Measurements from ENCODE around the gene LYSMD2. TPM values are rescaled to one million over a fixed set of nuclear protein-coding genes. Genes with fewer than 3 reads are reported as not detected.

LYSMD2 gene
- total RNA-seq, 2 experiments from 2014 or later = 17.4 TPM

DNA sequence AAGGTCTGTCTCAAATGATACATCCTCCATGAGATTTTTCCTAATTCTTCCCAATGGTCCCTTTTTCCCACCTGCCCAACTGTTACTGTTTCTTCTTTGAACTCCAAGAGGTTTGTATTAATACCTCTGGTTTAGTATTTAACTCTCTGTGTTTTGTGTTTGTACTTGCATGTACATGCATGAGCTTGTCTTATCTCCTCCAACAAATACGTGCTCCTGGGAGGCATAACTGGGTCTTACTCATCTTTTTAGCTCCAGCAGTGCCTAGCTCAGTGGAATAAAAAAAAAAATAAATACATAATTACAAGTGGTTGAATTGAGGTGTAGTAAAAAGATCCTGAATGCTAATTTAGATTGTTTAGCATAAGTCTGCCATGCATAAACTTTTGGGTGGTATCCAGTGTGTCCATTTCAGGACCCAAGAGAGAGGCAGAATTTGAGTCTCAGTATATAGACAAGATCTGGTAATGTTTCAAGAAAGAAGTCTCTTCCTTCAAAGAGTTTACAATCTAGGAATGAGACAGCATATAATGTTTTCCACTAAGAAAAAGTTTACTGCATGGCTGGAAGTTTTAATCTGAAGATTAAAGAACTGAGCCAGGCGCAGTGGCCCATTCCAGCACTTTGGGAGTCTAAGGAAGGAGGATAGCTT lies 1.7 kb upstream of the LYSMD2 start:
- DNase-seq (no peak), ATAC-seq (ENCODE audit: poor library complexity) (no peak)
- intact Hi-C loops (cut with DNase I, micrococcal nuclease) = loop anchor here (2.0 to 5.0 kb wide), 3 partner anchors 14 to 88 kb away; partner anchors contain the start of gene TMOD3 (in 1 of the 2)
- peak overlapping the region; percentile 92 for H3K4me3 Mint-ChIP-seq
- TF ChIP-seq, protein P1, sequence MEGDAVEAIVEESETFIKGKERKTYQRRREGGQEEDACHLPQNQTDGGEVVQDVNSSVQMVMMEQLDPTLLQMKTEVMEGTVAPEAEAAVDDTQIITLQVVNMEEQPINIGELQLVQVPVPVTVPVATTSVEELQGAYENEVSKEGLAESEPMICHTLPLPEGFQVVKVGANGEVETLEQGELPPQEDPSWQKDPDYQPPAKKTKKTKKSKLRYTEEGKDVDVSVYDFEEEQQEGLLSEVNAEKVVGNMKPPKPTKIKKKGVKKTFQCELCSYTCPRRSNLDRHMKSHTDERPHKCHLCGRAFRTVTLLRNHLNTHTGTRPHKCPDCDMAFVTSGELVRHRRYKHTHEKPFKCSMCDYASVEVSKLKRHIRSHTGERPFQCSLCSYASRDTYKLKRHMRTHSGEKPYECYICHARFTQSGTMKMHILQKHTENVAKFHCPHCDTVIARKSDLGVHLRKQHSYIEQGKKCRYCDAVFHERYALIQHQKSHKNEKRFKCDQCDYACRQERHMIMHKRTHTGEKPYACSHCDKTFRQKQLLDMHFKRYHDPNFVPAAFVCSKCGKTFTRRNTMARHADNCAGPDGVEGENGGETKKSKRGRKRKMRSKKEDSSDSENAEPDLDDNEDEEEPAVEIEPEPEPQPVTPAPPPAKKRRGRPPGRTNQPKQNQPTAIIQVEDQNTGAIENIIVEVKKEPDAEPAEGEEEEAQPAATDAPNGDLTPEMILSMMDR (IDR thresholded peaks at IDR 0.05) = no peak
- ChIA-PET POLR2A (interaction anchor here (1.2 to 4.4 kb wide), 3 partner anchors 8 to 14 kb away, joined by 3 to 45 read pairs (median 14); partner anchors contain the start of gene TMOD2), CTCF (interaction anchor here (1.6 to 4.9 kb wide), 4 partner anchors 10 to 232 kb away, joined by 3 to 34 read pairs (median 6); partner anchors contain the start of gene LEO1)
- Histone ChIP-seq H3K27ac (ENCODE audit: low read depth in 1 of 2, low read length in 2 of 2) (peak overlapping the region in 1 of 2 donors; percentile 81), H3K9me3 (ENCODE audit: control insufficient read depth in 1 of 2, insufficient read depth in 1 of 2, low read length in 2 of 2) (no peaks in the 10 kb centered on the region), H3K27me3 (ENCODE audit: control insufficient read depth in 1 of 2, insufficient read depth in 2 of 2, low read length in 2 of 2) (no peaks in the 10 kb centered on the region), H3K4me3 (ENCODE audit: low read length) (no peak overlapping the region), H3K36me3 (ENCODE audit: insufficient read depth, low read length) (no peaks in the 10 kb centered on the region), H3K4me1 (ENCODE audit: insufficient read depth, low read length) (peaks cover 41% of the 10 kb centered on the region)
- H3K36me3 Mint-ChIP-seq (ENCODE audit: low read depth) = peaks cover 5% of the 10 kb centered on the region
- H3K4me1 Mint-ChIP-seq (ENCODE audit: low read depth) = peaks cover 46% of the 10 kb centered on the region
- H3K27me3 Mint-ChIP-seq = no peaks in the 10 kb centered on the region
- peak overlapping the region; percentile 97 for H3K27ac Mint-ChIP-seq
- no peaks in the 10 kb centered on the region for H3K9me3 Mint-ChIP-seq

DNA sequence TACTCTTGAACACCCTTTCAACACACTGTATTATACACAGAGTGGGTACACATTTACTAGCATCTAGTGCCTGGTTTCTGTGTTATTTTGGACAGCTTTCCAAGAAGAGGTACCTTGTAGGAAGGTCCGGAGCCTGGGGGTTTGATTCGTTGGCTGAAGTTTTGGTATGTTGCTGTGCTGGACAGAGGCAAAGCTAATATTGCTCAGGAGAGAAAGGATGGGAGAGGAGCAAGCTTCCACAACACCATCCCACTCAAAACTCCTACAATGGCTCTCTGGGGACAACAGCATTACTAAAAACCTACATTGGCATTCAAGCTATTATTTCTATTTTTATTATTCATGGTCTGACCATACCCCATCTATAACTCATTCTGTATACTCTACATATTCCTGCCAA lies 1.1 kb upstream of the LYSMD2 start:
- H3K36me3 Mint-ChIP-seq (ENCODE audit: low read depth) = peaks cover 6% of the 10 kb centered on the region
- Histone ChIP-seq H3K27me3 (ENCODE audit: control insufficient read depth in 1 of 2, insufficient read depth in 2 of 2, low read length in 2 of 2) (no peaks in the 10 kb centered on the region), H3K36me3 (ENCODE audit: insufficient read depth, low read length) (no peaks in the 10 kb centered on the region), H3K27ac (ENCODE audit: low read depth in 1 of 2, low read length in 2 of 2) (peak overlapping the region; percentile 81 to 83), H3K4me1 (ENCODE audit: insufficient read depth, low read length) (peaks cover 48% of the 10 kb centered on the region), H3K9me3 (ENCODE audit: control insufficient read depth in 1 of 2, insufficient read depth in 1 of 2, low read length in 2 of 2) (no peaks in the 10 kb centered on the region), H3K4me3 (ENCODE audit: low read length) (no peak overlapping the region)
- no peaks in the 10 kb centered on the region for H3K9me3 Mint-ChIP-seq
- H3K27me3 Mint-ChIP-seq = no peaks in the 10 kb centered on the region
- H3K27ac Mint-ChIP-seq = peak overlapping the region; percentile 97
- ATAC-seq (ENCODE audit: poor library complexity) = no peak
- no peak for DNase-seq
- ChIA-PET POLR2A (interaction anchor here (0.6 to 4.4 kb wide), 10 partner anchors 9 to 1067 kb away, joined by 3 to 45 read pairs (median 8); partner anchors contain the start of genes DMXL2, LEO1 and TMOD2), CTCF (interaction anchor here (1.0 to 4.9 kb wide), 7 partner anchors 11 to 427 kb away, joined by 3 to 34 read pairs (median 7); partner anchors contain the start of gene LEO1)
- intact Hi-C loops (cut with DNase I, micrococcal nuclease) = loop anchor here (2.0 to 5.0 kb wide), 3 partner anchors 14 to 89 kb away; partner anchors contain the start of gene TMOD3 (in 1 of the 2)
- TF ChIP-seq, protein P1 (IDR thresholded peaks at IDR 0.05) = no peak
- peak overlapping the region; percentile 92 for H3K4me3 Mint-ChIP-seq
- H3K4me1 Mint-ChIP-seq (ENCODE audit: low read depth) = peaks cover 50% of the 10 kb centered on the region

DNA sequence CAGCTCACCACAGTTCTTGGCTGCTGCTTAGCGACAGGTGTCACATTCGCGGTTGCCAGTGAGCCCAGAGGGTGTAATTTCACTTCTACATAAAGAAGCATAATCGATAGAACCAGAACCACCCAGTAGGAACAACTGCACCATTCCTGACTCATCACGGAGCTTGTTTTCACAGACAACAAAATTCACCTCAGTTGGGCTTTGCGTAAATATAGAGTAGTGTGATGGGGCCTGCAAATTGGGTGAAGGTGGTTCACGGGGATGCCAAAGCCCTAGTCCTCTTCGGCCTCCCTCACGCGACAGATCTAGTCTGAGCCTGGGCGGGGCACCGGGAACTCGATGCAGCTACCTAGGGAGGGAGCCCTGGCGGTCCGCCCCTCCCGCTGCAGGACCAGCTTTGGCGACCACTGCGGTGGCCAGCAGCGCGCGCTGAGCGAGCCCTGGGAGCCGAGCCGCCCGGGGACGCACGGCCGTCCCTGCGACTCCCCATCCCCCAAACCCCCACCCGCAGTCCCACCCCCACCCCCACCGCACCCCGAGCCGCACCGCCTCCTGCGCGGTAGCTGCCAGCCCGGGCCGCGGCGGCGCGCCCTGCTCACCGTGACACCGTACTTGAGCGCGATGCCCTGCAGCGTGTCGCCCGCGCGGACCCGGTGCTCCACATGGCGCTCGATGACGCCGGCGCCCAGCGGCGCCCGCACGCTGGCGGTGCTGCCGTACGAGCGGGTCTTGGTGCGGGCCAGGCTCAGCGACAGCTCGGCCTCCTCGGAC lies 519 bp downstream of the LYSMD2 start:
- Mint-ChIP-seq H3K36me3 (ENCODE audit: low read depth) (peaks cover 15% of the 10 kb centered on the region), H3K27ac (peak overlapping the region; percentile 93), H3K27me3 (no peaks in the 10 kb centered on the region), H3K4me3 (peak overlapping the region; percentile 92), H3K4me1 (ENCODE audit: low read depth) (peaks cover 66% of the 10 kb centered on the region), H3K9me3 (no peaks in the 10 kb centered on the region)
- no peaks in the 10 kb centered on the region for H3K9me3 ChIP-seq (ENCODE audit: control insufficient read depth in 1 of 2, insufficient read depth in 1 of 2, low read length in 2 of 2)
- intact Hi-C loops (cut with DNase I, micrococcal nuclease) = loop anchor here (5.0 kb wide), 2 partner anchors 50 to 90 kb away; partner anchors contain the start of gene TMOD3 (in 1 of the 2)
- no peaks in the 10 kb centered on the region for H3K27me3 ChIP-seq (ENCODE audit: control insufficient read depth in 1 of 2, insufficient read depth in 2 of 2, low read length in 2 of 2)
- TF ChIP-seq, protein P1 (IDR thresholded peaks at IDR 0.05) = no peak
- H3K27ac ChIP-seq (ENCODE audit: low read depth in 1 of 2, low read length in 2 of 2) = peak overlapping the region; percentile 39 to 83
- POLR2A ChIA-PET = interaction anchor here (0.6 to 4.4 kb wide), 24 partner anchors 8 to 1383 kb away, joined by 3 to 45 read pairs (median 4); partner anchors contain the start of genes DMXL2, GABPB1, LEO1 and TMOD2
- peak; percentile 32 to 84 (median 56) for DNase-seq
- CTCF ChIA-PET = interaction anchor here (0.8 to 4.9 kb wide), 6 partner anchors 9 to 87 kb away, joined by 3 to 34 read pairs (median 10); no protein-coding TSS in a partner anchor
- H3K4me3 ChIP-seq (ENCODE audit: low read length) = peak overlapping the region; percentile 78
- peak; percentile 56 for ATAC-seq (ENCODE audit: poor library complexity)
- peaks cover 62% of the 10 kb centered on the region for H3K4me1 ChIP-seq (ENCODE audit: insufficient read depth, low read length)
- no peaks in the 10 kb centered on the region for H3K36me3 ChIP-seq (ENCODE audit: insufficient read depth, low read length)

Measured in CD4-positive, alpha-beta T cell (primary cell).